PC-3 (cell line): ENCODE data around the gene BCAS2. TPM values are rescaled to one million over a fixed set of nuclear protein-coding genes. Genes with fewer than 3 reads are reported as not detected.

Experiments
- ATAC-seq: fragments of 200-7000 bp; cut with Tn5 transposase; 2 replicates; pipeline ENCODE4 v1.9.1; 2020; ENCODE audit warnings: mild to moderate bottlenecking, moderate library complexity
- Bru-seq: library from RNA; stranded (reverse); fragments of 400-500 nt; gene quantifications from one replicate; lab custom pipeline; 2021; lab: Mats Ljungman, UMichigan
- BruChase-seq, 2 experiments: library from RNA; stranded (reverse); fragments of 400-500 nt; gene quantifications; one replicate each; lab custom pipeline; 2021; lab: Mats Ljungman, UMichigan
- BruUV-seq: library from RNA; stranded (reverse); fragments of 400-500 nt; replicated peaks from 2 replicates; lab custom pipeline; 2021; lab: Mats Ljungman, UMichigan
- CTCF ChIA-PET: fragments of 300-600 bp; sonication (Branson Sonifier 250); formaldehyde crosslinking; loops from one replicate; lab custom pipeline; 2022; ENCODE audit warnings: antibody characterized with exemption; lab: Charles Lee
- POLR2A ChIA-PET: fragments of 300-600 bp; sonication (Branson Sonifier 250); formaldehyde crosslinking; loops from one replicate; lab custom pipeline; 2022; ENCODE audit warnings: antibody characterized with exemption; ENCODE audit not compliant: unreplicated experiment; lab: Charles Lee
- DNase-seq: peaks from one replicate; pipeline ENCODE4 v3.0.0-alpha.2; 2015
- H2AFZ ChIP-seq: fragments of 300-600 bp; sonication (generic); 2 replicates; pipeline ENCODE4 v1.6.0; 2016; ENCODE audit warnings: antibody characterized with exemption, low read length
- H3F3A ChIP-seq: fragments of 300-600 bp; sonication (generic); one replicate; pipeline ENCODE4 v1.6.0; 2017; ENCODE audit warnings: antibody characterized with exemption, low read length, control low read depth, mild to moderate bottlenecking; ENCODE audit not compliant: unreplicated experiment
- H3K27ac ChIP-seq: fragments of 300-600 bp; sonication (generic); 2 replicates; pipeline ENCODE4 v1.5.1; 2016; ENCODE audit warnings: mild to moderate bottlenecking, low read length
- H3K27me3 ChIP-seq: fragments of 300-600 bp; sonication (generic); 2 replicates; pipeline ENCODE4 v1.6.1; 2016; ENCODE audit warnings: low read length, mixed read lengths
- H3K36me3 ChIP-seq: fragments of 300-600 bp; sonication (generic); 2 replicates; pipeline ENCODE4 v1.6.1; 2016; ENCODE audit warnings: low read depth, mixed run types, low read length, mixed read lengths
- H3K4me1 ChIP-seq: fragments of 300-600 bp; sonication (generic); 2 replicates; pipeline ENCODE4 v1.5.1; 2016; ENCODE audit warnings: low read length; ENCODE audit not compliant: insufficient read depth
- H3K4me2 ChIP-seq: fragments of 300-600 bp; sonication (generic); 2 replicates; pipeline ENCODE4 v1.6.0; 2016; ENCODE audit warnings: low read length
- H3K4me3 ChIP-seq: fragments of 300-600 bp; sonication (generic); 2 replicates; pipeline ENCODE4 v1.5.1; 2016; ENCODE audit warnings: mild to moderate bottlenecking, low read length, mixed read lengths
- H3K79me2 ChIP-seq: fragments of 300-600 bp; sonication (generic); 2 replicates; pipeline ENCODE4 v1.6.1; 2017; ENCODE audit warnings: low read length, mixed read lengths
- H3K9ac ChIP-seq: fragments of 300-600 bp; sonication (generic); 2 replicates; pipeline ENCODE4 v1.6.0; 2016; ENCODE audit warnings: mild to moderate bottlenecking, low read length
- H3K9me2 ChIP-seq: fragments of 300-600 bp; sonication (generic); replicated peaks from 2 replicates; pipeline ENCODE4 v1.6.1; 2016; ENCODE audit warnings: mixed run types, low read length, mixed read lengths
- H3K9me3 ChIP-seq: fragments of 300-600 bp; sonication (generic); 2 replicates; pipeline ENCODE4 v1.6.1; 2016; ENCODE audit warnings: low read length, mixed read lengths
- H4K20me1 ChIP-seq: fragments of 300-600 bp; sonication (generic); 2 replicates; pipeline ENCODE4 v1.6.1; 2016; ENCODE audit warnings: low read length, mixed read lengths
- CTCF ChIP-seq: fragments of 300-600 bp; sonication (generic); conservative IDR thresholded peaks from 2 replicates; pipeline ENCODE4 v1.5.1; 2017; ENCODE audit warnings: antibody characterized with exemption, low read depth, mild to moderate bottlenecking, low read length
- EZH2 ChIP-seq: fragments of 300-600 bp; sonication (generic); IDR thresholded peaks from one replicate; pipeline ENCODE4 v1.6.1; 2017; ENCODE audit warnings: antibody characterized with exemption, mild to moderate bottlenecking, low read length; ENCODE audit not compliant: unreplicated experiment
- EZH2phosphoT487 ChIP-seq: fragments of 300-600 bp; sonication (generic); IDR thresholded peaks from 2 replicates; pipeline ENCODE4 v1.6.1; 2018; ENCODE audit warnings: mild to moderate bottlenecking, antibody characterized with exemption, low read length, borderline replicate concordance
- intact Hi-C: fragments of 100-400 bp; cut with micrococcal nuclease; formaldehyde crosslinking; loops from 2 replicates; pipeline ENCODE4 v1.9.0; 2023
- long read RNA-seq: library from polyadenylated mRNA; unstranded; transcript quantifications from one replicate; pipeline ENCODE4 v2.0.0, GENCODE V29; 2021; ENCODE audit not compliant: unreplicated experiment
- total RNA-seq: library from RNA; depleted of rRNA; stranded (reverse); fragments of >200 nt; gene quantifications from 2 replicates; pipeline ENCODE4 v1.2.3, GENCODE V29; 2014; rRNA removed

BCAS2 gene
- total RNA-seq (57.7 and 70.1 TPM in 2 replicates), Bru-seq, nascent RNA (percentile 73 among the genes with signal in this experiment), BruChase-seq, experiment 1, labeled RNA remaining after a 6-hour chase (percentile 84 among the genes with signal in this experiment), BruChase-seq, experiment 2, labeled RNA remaining after a 2-hour chase (percentile 75 among the genes with signal in this experiment)
- long read RNA-seq, transcript BCAS2-201 (7 exons, 1,299 nt), result major isoform, 50 of 58 reads
- long read RNA-seq, partial matches to known transcripts, result 6 of 58 reads
- long read RNA-seq, other reads (novel, unspliced or antisense), result 2 of 58 reads

GRCh38 chr1:114581335-114582287, at the start of gene BCAS2:
TSS of gene BCAS2 (minus strand) at chr1:114581615. CDS start at chr1:114581591, 24 bp downstream.
- no peaks in the 10 kb centered on the region for H3F3A ChIP-seq
- peaks cover 12% of the 10 kb centered on the region for H3K4me1 ChIP-seq
- ATAC-seq, result peak; percentile 99
- H3K4me3 ChIP-seq, result peak within 1 kb of the TSS; percentile 84
- no peak for TF ChIP-seq CTCF
- TF ChIP-seq EZH2phosphoT487, result no peak
- no peak for TF ChIP-seq EZH2
- H2AFZ ChIP-seq, result peak within 1 kb of the TSS; percentile 91
- intact Hi-C loops, result loop anchor here (1.0 kb wide), 1 partner anchor 90 kb away; no protein-coding TSS in a partner anchor
- H3K9me3 ChIP-seq, result no peaks in the 10 kb centered on the region
- H3K9ac ChIP-seq, result peak within 1 kb of the TSS; percentile 86
- CTCF ChIA-PET, result no interaction called here
- POLR2A ChIA-PET, result no interaction called here
- H3K4me2 ChIP-seq, result peak within 1 kb of the TSS; percentile 95
- DNase-seq, result peak; percentile 98
- H4K20me1 ChIP-seq, result no peaks in the 10 kb centered on the region
- peaks cover 40% of the 10 kb centered on the region for H3K79me2 ChIP-seq
- peak within 1 kb of the TSS; percentile 61 for H3K27ac ChIP-seq
- H3K9me2 ChIP-seq, result no peaks in the 10 kb centered on the region
- peaks cover 16% of the 10 kb centered on the region for H3K36me3 ChIP-seq
- TSS peak; percentile 88 for BruUV-seq
- no peaks in the 10 kb centered on the region for H3K27me3 ChIP-seq

GRCh38 chr1:114627107-114627506, 45.7 kb upstream of the BCAS2 start:
- CTCF ChIA-PET, result no interaction called here

More at GRCh38 chr1:114627107-114627506, 45.7 kb upstream of the BCAS2 start:
- no TSS peak for BruUV-seq
- H3K36me3 ChIP-seq, result no peaks in the 10 kb centered on the region
- 0 out of 2 replicates have a peak, but pooled peaks cover 9% of the 10 kb centered on the region for H3K4me1 ChIP-seq
- TF ChIP-seq EZH2phosphoT487, result no peak
- TF ChIP-seq CTCF, result no peak
- no peak for TF ChIP-seq EZH2
- H3F3A ChIP-seq, result no peaks in the 10 kb centered on the region
- intact Hi-C loops, result no loop called here
- POLR2A ChIA-PET, result no interaction called here
- H2AFZ ChIP-seq, result no peak overlapping the region
- ATAC-seq (no peak), DNase-seq (no peak)
- no peaks in the 10 kb centered on the region for H3K27me3 ChIP-seq
- no peak overlapping the region for H3K4me3 ChIP-seq
- no peaks in the 10 kb centered on the region for H4K20me1 ChIP-seq
- no peak overlapping the region for H3K9ac ChIP-seq
- H3K27ac ChIP-seq, result no peak overlapping the region
- H3K4me2 ChIP-seq, result no peak overlapping the region
- H3K9me2 ChIP-seq, result no peaks in the 10 kb centered on the region
- no peaks in the 10 kb centered on the region for H3K79me2 ChIP-seq
- no peaks in the 10 kb centered on the region for H3K9me3 ChIP-seq
